Lower lobe of right lung (tissue), 2 donors: ENCODE measurements around the gene SPTBN2. TPM values are rescaled to one million over a fixed set of nuclear protein-coding genes. Genes with fewer than 3 reads are reported as not detected.

Experiments used
- ATAC-seq, 2 donors: fragments of 200-7000 bp; cut with Tn5 transposase; one replicate each; pipeline ENCODE4 v1.9.1; 2020 to 2022; ENCODE audit warnings: mild to moderate bottlenecking in 2 of 2, moderate library complexity in 2 of 2
- DNase-seq: peaks from one replicate; pipeline ENCODE4 v3.0.0-alpha.2; 2020
- H3K27ac ChIP-seq: fragments of 200-600 bp; one replicate; pipeline ENCODE4 v1.8.0; 2022
- H3K27me3 ChIP-seq: fragments of 200-600 bp; one replicate; pipeline ENCODE4 v1.8.0; 2022; ENCODE audit warnings: low read depth
- H3K36me3 ChIP-seq: fragments of 200-600 bp; one replicate; pipeline ENCODE4 v1.8.0; 2022; ENCODE audit warnings: mild to moderate bottlenecking
- H3K4me1 ChIP-seq: fragments of 200-600 bp; one replicate; pipeline ENCODE4 v1.8.0; 2022
- H3K4me3 ChIP-seq: fragments of 200-600 bp; one replicate; pipeline ENCODE4 v1.8.0; 2022; ENCODE audit warnings: mild to moderate bottlenecking
- H3K9me3 ChIP-seq: fragments of 200-600 bp; one replicate; pipeline ENCODE4 v1.8.0; 2022
- intact Hi-C: fragments of 100-400 bp; cut with DNase I; formaldehyde crosslinking; loops from one replicate; pipeline ENCODE4 v1.11.0; 2022
- total RNA-seq: library from RNA; stranded (reverse); fragmentation: NEBNext Ultra II Directional; extraction: Animal tissue kit (Norgen Biotek cat#: 25700); gene quantifications from one replicate; pipeline ENCODE4 v1.2.1, GENCODE V29; 2021
- TF ChIP-seq, protein P1 (sequence below): fragments of 200-600 bp; IDR thresholded peaks from one replicate; pipeline ENCODE4 v1.8.0; 2022; ENCODE audit warnings: antibody characterized with exemption, mild to moderate bottlenecking
- donor health status: DM: no; HTN: yes; CAD: no; lungs with severe emphysema.

SPTBN2 gene
- total RNA-seq, 1 donor from 2014 or later = 6.4 TPM

DNA sequence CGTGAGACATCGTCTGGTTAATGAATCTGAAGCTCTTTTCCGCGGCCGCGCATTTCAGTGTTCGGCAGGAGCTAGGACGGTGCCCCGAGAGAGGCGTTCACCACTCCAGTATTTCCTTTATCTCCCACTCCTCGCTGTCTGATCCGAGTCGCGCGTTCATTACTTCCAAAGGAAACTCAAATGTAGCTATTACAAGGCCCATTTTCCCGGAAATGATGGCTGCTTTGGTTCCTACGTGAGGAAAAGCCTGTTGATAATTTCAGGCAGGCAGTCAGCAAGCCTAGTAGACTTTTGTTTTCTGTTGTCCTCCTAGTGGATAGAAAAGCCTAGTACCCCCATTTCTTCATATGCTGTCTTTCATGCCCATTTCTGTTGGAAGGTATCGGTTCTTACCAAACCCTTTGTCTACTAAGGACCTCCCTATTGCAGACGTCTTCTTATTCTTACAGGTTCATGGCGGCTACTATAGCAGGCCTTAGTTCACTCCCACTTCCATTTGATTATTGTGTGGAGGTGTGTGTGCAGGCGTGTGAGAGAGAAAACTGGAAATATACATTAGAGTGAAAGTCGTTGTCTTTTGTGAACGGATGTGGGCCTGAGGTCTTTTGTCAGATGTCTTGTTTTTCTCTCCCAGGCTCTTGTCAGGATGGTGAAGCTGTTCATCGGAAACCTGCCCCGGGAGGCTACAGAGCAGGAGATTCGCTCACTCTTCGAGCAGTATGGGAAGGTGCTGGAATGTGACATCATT, 89.8 kb downstream of the SPTBN2 start:
- no peaks in the 10 kb centered on the region for H3K27me3 ChIP-seq
- ATAC-seq (peak in 1 of 2 donors; percentile 15), DNase-seq (no peak)
- H3K27ac ChIP-seq = peak overlapping the region; percentile 86
- H3K4me3 ChIP-seq = peak overlapping the region; percentile 71
- H3K4me1 ChIP-seq = peaks cover 60% of the 10 kb centered on the region
- TF ChIP-seq, protein P1, sequence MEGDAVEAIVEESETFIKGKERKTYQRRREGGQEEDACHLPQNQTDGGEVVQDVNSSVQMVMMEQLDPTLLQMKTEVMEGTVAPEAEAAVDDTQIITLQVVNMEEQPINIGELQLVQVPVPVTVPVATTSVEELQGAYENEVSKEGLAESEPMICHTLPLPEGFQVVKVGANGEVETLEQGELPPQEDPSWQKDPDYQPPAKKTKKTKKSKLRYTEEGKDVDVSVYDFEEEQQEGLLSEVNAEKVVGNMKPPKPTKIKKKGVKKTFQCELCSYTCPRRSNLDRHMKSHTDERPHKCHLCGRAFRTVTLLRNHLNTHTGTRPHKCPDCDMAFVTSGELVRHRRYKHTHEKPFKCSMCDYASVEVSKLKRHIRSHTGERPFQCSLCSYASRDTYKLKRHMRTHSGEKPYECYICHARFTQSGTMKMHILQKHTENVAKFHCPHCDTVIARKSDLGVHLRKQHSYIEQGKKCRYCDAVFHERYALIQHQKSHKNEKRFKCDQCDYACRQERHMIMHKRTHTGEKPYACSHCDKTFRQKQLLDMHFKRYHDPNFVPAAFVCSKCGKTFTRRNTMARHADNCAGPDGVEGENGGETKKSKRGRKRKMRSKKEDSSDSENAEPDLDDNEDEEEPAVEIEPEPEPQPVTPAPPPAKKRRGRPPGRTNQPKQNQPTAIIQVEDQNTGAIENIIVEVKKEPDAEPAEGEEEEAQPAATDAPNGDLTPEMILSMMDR = no peak
- H3K9me3 ChIP-seq = no peaks in the 10 kb centered on the region
- H3K36me3 ChIP-seq = peaks cover 46% of the 10 kb centered on the region
- intact Hi-C loops = no loop called here

DNA sequence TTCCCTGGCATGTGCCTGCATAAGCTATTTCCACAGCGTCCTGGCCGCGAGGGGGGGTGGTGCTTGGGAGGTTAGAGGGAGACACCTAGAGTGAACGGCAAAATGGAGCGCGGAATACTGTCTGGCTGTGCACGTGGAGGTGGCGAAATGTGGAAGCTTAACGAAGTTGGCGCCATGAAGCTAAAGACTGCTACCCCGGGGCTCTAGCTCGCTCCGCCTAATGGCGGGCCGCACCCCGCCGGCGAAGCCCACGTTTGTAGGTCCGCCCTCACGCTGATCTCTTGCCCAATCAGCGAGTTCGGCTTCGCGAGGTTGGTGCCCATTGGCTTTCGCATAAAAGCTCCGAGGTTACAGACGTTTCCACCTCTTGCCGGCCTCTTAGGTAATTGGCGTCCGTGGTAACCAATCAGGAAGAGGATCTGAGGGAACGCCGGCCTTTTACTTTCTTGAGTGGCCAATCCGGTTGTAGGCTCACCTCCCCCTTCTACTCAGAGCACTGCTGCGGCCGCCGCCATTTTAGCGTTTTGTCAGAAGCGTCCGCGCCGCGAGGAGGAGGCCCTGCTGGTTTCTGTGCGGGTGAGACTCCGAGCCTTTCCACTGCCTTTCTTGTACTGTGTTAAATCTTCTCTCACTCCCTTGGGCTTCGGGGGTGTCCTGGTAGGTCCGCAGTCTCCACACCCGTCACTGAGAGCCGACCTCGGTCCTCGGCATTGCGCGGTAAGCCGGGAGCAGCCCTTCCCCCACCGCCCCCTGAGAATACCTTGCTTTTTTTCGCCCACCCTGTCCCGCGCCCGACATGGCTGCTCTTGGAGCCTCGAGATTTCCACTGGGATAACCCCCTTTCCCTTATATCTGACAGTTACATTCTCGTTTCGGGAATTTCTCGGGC, 90.6 kb downstream of the SPTBN2 start, which contains the start of gene RBM4:
RBM4 (plus strand) TSS at position 527 of the 889 bp plus-strand sequence. CDS start 1,009 bp downstream, outside the sequence.
- Histone ChIP-seq H3K9me3 (no peaks in the 10 kb centered on the region), H3K4me1 (peaks cover 52% of the 10 kb centered on the region), H3K27ac (peak within 1 kb of the TSS; percentile 86), H3K4me3 (peak within 1 kb of the TSS; percentile 71), H3K36me3 (peaks cover 40% of the 10 kb centered on the region), H3K27me3 (no peaks in the 10 kb centered on the region)
- intact Hi-C loops = no loop called here
- ATAC-seq = peak; percentile 99
- peak; percentile 97 for DNase-seq
- TF ChIP-seq, protein P1 = no peak

DNA sequence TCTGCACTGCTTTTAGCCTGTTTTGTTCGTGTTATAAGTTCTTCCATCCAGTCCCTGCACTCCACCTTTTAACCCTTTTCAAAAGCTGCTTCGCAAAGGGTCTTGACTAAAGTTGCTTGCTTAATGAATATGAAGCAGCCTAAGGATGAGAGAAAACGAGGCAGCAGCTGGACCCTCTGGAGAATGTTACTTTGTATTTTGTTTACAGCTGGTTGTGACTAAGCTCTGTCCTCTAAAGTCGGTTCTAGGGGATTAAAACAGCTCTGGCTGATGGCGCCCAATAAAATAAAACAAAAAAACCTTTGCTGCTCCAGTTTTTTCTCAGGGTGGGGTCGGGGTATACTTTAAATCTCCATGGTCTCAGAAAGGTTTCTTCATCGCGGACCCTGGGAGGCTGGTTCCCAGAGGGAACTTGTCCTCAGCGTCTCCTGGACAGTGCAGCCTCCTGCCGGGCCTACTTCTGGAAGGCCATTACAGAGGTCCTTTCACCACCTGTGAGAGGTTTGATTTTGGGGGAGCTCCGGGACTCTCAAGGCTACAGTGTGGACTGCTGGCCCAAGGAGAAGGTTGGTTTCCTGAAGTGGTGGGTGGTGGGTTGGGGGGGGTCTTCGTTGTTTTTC, 91.3 kb downstream of the SPTBN2 start:
- no peak for DNase-seq

GRCh38 chr11:66636411-66636810, 92.6 kb downstream of the SPTBN2 start:
- no peaks in the 10 kb centered on the region for H3K27me3 ChIP-seq
- peaks cover 32% of the 10 kb centered on the region for H3K4me1 ChIP-seq
- H3K27ac ChIP-seq = no peak overlapping the region
- no peaks in the 10 kb centered on the region for H3K9me3 ChIP-seq
- DNase-seq = no peak
- H3K36me3 ChIP-seq = peaks cover 34% of the 10 kb centered on the region
- TF ChIP-seq, protein P1 = no peak
- intact Hi-C loops = no loop called here
- ATAC-seq = no peak
- H3K4me3 ChIP-seq = no peak overlapping the region

More for the DNA sequence above, 91.3 kb downstream of the SPTBN2 start:
- TF ChIP-seq, protein P1 = no peak
- Histone ChIP-seq H3K9me3 (no peaks in the 10 kb centered on the region), H3K27me3 (no peaks in the 10 kb centered on the region), H3K27ac (peak overlapping the region; percentile 55), H3K4me1 (peaks cover 44% of the 10 kb centered on the region), H3K4me3 (peak overlapping the region; percentile 71), H3K36me3 (peaks cover 39% of the 10 kb centered on the region)
- peak in 1 of 2 donors; percentile 3 for ATAC-seq
- intact Hi-C loops = no loop called here

Other genes starting within 250 kb of the SPTBN2 start
- gene DPP3, start 248.8 kb downstream of the SPTBN2 start, total RNA-seq = 32.7 TPM
- gene BBS1, start 218.6 kb downstream of the SPTBN2 start, total RNA-seq = 41.4 TPM
- gene ZDHHC24, start 183.2 kb downstream of the SPTBN2 start, total RNA-seq = 14.9 TPM
- gene ACTN3, start 182.3 kb downstream of the SPTBN2 start, total RNA-seq = 0.24 TPM
- 31.2 TPM for gene CTSF, start 160.6 kb downstream of the SPTBN2 start, total RNA-seq
- gene CCDC87, start 136.2 kb downstream of the SPTBN2 start, total RNA-seq = 0.50 TPM
- 40.5 TPM for gene CCS, start 136.0 kb downstream of the SPTBN2 start, total RNA-seq
- gene RBM14, start 112.6 kb downstream of the SPTBN2 start, total RNA-seq = 93.4 TPM
- 107 TPM for gene RBM4, start 90.5 kb downstream of the SPTBN2 start, total RNA-seq
- gene RBM4B, start 51.3 kb downstream of the SPTBN2 start, total RNA-seq = 17.6 TPM
- 18.9 TPM for gene RCE1, start 114.2 kb upstream of the SPTBN2 start, total RNA-seq
- 15.7 TPM for gene LRFN4, start 127.8 kb upstream of the SPTBN2 start, total RNA-seq
- 14.7 TPM for gene PC, start 229.2 kb upstream of the SPTBN2 start, total RNA-seq
- gene C11orf86, start 246.1 kb upstream of the SPTBN2 start, total RNA-seq = not detected